GM21447 (cell line): Measurements from ENCODE around the gene VSTM1.
"Not testable (repeated sequence)": the region's sequence is repeated elsewhere in the genome, so short reads cannot be mapped to it uniquely, and the experiment has no call there.

ENCODE experiments used
- ATAC-seq: cut with Tn5 transposase; IDR thresholded peaks from one replicate; pipeline ENCODE4 v1.9.1; 2021; ENCODE audit not compliant: unreplicated experiment

The VSTM1 gene

GRCh38 chr19:54063350-54064116 lies at the start of gene VSTM1:
VSTM1 (minus strand) TSS chr19:54063897; CDS start chr19:54063777, 120 bp downstream.
- ATAC-seq: no peak

DNA sequence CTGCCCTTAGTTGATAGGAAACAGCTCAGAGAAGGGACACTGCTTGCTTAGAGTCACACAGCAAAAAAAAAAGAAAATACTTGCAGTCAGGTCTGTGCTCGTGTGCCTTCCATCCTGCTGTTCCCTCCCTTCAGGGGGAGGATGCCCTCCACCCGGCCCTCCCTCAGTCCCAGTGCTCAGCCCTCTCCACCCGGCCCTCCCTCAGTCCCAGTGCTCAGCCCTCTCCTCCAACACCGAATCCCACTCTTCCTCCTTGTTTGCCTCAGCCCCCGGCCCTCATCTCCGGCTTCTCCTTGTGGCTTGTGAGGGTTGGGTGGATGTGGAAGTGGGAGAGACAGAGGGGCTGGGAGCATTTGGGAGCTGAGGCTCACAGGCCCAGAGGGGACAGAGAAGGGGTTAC lies 46.0 kb upstream of the VSTM1 start:
- ATAC-seq: no peak

GRCh38 chr19:54108496-54108895 lies 44.8 kb upstream of the VSTM1 start:
- ATAC-seq: no peak

- ATAC-seq: no peak
These were observed 44.3 kb upstream of the VSTM1 start for GRCh38 chr19:54107876-54108490.

GRCh38 chr19:54106716-54107115 lies 43.0 kb upstream of the VSTM1 start:
- ATAC-seq: no peak

GRCh38 chr19:54105796-54106195 lies 42.1 kb upstream of the VSTM1 start:
- no peak for ATAC-seq

DNA sequence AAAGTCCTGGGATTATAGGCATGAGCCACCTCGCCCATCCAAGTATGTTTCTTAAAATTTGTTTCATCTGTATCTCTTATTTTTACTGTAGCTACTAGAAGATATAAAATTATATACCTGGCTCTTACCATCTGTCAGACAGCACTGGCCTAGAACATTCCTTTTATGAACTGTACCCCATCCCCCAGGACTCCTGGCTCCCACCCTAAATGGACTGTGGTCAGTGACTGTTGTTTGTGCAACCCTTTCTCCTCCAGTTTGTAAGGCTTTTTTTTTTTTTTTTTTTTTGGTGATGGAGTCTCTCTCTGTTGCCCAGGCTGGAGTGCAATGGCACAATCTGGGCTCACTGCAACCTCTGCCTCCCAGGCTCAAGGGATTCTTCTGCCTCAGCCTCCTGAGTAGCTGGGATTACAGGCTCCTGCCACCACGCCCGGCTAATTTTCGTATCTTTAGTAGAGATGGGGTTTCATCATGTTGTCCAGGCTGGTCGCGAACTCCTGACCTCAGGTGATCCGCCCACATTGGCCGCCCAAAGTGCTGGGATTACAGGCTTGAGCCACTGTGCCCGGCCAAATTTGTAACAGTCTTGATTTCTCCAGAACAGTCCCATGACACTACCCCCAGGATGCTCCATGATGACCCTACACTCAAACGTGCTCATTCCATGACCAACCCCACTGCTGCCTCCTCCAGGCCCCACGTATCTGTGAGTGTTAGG lies 41.5 kb upstream of the VSTM1 start:
- ATAC-seq: no peak

DNA sequence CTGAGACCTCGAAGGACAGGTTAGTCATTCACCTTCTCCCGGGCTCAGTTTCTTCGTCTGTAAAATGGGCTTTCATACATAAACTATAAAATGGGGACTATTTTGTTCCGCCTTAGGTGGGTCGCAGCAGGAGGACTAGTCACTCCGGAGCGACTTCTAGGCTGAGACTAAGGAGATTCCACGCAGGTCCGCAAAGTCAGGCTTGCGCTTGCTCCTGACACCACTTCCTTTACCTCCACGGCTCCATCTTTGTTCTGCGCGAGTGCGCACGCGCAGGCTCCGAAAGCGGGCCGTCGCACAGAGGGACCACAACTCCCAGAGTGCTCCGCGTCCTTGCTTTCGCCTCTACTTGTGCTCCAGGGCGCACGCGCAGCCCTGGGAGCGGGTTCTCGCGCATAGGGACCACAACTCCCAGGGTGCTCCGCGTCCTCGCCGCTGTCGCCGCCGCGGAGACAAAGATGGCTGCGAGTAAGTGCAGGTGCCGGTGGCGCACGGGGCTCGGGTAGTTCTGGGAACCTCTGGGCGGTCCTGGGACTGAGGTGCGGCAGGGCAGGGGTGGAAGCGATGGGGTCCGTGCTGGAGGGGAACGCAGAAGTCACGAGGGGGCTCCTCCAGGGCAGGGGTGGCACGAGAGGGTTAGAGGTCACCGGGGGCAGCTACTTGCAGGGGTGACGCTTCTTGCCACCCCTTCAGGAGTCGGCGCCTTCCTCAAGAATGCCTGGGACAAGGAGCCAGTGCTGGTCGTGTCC lies 38.9 kb upstream of the VSTM1 start, which contains the start of gene NDUFA3:
Gene NDUFA3, plus strand, starts transcription at position 435 of the 749 bp plus-strand sequence. Its CDS starts 24 bp downstream, at position 459.
- ATAC-seq: peak; percentile 95

DNA sequence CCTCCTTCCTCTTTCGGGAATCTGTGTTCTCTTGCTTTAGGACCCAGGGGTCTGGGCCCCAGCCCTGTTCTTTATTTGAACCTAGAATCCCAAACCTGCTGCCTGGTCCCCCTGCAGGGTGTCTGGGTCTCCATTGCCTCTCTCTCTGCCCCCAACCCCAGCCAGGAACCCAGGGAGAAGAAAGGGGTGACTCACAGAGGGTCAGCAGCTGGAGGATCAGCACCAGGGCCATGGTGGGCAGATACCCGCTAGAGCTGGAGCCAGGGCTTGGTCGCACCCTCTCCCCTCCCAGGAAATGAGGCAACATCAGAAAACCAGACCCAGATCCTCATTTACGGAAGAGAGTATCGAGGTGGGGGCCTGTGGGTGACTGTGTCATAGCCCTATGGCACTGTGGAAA lies 36.9 kb upstream of the VSTM1 start, which contains the start of gene OSCAR:
Gene OSCAR, minus strand, starts transcription at position 243 of the 400 bp plus-strand sequence. Its CDS starts 11 bp downstream, at position 232.
- no peak for ATAC-seq

DNA sequence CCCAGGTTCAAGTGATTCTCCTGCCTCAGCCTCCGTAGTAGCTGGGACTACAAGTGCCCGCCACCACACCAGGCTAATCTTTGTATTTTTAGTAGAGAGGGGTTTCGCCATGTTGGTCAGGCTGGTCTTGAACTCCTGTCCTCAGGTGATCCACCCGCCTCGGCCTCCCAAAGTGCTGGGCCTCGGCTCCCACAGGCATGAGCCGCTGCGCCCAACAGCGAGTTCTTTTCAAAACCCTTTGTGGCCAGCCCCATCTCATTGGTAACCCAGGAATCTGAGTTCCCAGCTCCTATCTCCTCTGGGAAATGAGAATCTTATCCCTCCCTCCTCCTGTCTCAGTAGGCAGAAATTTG lies 36.2 kb upstream of the VSTM1 start:
- ATAC-seq: not testable (repeated sequence)

DNA sequence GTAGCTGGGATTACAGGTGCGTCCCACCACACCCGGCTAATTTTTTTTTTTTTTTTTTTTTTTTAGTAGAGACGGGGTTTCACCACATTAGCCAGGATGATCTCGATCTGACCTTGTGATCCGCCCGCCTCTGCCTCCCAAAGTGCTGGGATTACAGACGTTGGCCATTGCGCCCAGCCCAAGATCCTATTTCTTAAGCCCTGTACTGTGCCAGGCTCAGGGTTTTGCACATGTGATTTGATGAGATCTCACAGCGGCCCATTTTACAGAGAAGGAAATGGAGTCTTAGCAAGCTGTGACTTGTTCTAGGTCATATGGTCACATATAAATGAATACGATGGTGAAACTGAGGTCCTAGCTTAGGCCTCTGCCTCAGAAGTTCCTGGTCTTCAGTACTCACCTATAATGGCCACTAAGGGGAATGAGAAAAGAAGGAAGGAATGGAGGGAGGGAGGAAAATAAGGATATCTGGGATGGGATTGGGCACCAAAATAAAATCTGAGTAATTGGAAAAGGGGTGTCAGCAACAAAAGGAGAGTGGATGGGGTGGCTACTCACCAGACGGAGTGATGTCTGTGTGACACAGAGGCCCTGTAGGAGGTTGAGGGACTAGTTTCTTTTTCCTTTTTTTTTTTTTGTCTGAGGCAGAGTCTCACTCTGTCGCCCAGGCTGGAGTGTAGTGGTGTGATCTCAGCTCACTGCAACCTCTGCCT lies 35.6 kb upstream of the VSTM1 start:
- ATAC-seq: no peak

- ATAC-seq: no peak
These were observed 33.0 kb upstream of the VSTM1 start for GRCh38 chr19:54096617-54097106.

DNA sequence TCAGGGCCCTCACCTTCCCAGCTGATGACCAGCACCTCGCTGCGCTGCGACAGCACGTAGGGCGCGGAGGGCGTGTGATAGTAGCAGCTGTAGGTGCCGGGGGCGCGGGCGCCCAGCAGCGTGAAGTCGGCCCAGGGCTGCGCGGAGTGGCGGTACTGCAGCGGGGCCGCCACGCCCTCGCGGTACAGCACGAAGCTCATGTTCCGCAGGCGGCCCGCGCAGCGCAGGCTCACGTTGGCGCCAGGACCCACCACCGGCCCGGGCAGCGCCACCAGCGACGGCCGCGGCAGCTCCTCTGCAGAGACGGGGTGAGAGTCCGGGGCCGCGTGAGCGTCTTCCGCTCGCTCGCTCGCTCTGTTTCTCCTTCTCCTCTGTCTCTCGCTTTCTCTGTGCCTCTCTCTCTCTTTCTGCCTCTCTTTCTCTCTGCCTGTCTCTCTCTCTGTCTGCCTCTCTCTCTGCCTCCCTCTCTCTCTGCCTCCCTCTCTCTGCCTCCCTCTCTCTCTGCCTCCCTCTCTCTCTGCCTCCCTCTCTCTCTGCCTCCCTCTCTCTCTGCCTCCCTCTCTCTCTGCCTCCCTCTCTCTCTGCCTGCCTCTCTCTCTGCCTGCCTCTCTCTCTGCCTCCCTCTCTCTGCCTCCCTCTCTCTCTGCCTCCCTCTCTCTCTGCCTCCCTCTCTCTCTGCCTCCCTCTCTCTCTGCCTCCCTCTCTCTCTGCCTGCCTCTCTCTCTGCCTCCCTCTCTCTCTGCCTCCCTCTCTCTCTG lies 32.3 kb upstream of the VSTM1 start:
- not testable (repeated sequence) for ATAC-seq

GRCh38 chr19:54095136-54095858 lies 31.6 kb upstream of the VSTM1 start:
- ATAC-seq: no peak

- no peak for ATAC-seq
These were observed 30.8 kb upstream of the VSTM1 start for GRCh38 chr19:54094426-54095000.

GRCh38 chr19:54084410-54084809 lies 20.7 kb upstream of the VSTM1 start:
- ATAC-seq: no peak

GRCh38 chr19:54081032-54081431 lies 17.3 kb upstream of the VSTM1 start, which contains the start of gene TARM1:
TARM1 (minus strand) TSS chr19:54081365; CDS start chr19:54081340, 25 bp downstream.
- ATAC-seq: no peak

GRCh38 chr19:54077334-54077733 lies 13.6 kb upstream of the VSTM1 start:
- ATAC-seq: no peak
